ENCODE data around the gene CALML5.

The CALML5 gene

GRCh38 chr10:5461914-5462840 lies 37.2 kb downstream of the CALML5 start:
- DNase-seq: no peak

- no peak for DNase-seq
Observed at GRCh38 chr10:5461203-5461588, 38.2 kb downstream of the CALML5 start.

GRCh38 chr10:5460468-5461202 lies 38.7 kb downstream of the CALML5 start:
- DNase-seq: no peak

- no peak for DNase-seq
Observed at GRCh38 chr10:5458949-5459747, 40.2 kb downstream of the CALML5 start.

GRCh38 chr10:5458425-5458824 lies 40.9 kb downstream of the CALML5 start:
- DNase-seq: no peak

GRCh38 chr10:5457741-5458140 lies 41.6 kb downstream of the CALML5 start:
- no peak for DNase-seq

- DNase-seq: no peak
Observed at GRCh38 chr10:5456563-5456962, 42.8 kb downstream of the CALML5 start.

GRCh38 chr10:5453749-5454489 lies 45.5 kb downstream of the CALML5 start:
- no peak for DNase-seq

- no peak for DNase-seq
Observed at GRCh38 chr10:5450605-5451384, 48.6 kb downstream of the CALML5 start.

- no peak for DNase-seq
Observed at GRCh38 chr10:5449823-5450222, 49.5 kb downstream of the CALML5 start.

- no peak for DNase-seq
Observed at GRCh38 chr10:5449227-5449626, 50.1 kb downstream of the CALML5 start.
